Stimulated activated CD8-positive, alpha-beta memory T cell treated with anti-CD3 and anti-CD28 coated beads, Interleukin-2, amount 100 ng/mL, for 1 hour (primary cell): ENCODE results near the gene PTPRN2.

Source experiments
- DNase-seq, 2 donors: peaks; one replicate each; pipeline ENCODE4 v3.0.0-alpha.2; 2020; ENCODE audit warnings: low read depth in 2 of 2

PTPRN2 gene

GRCh38 chr7:157872447-157872846, 715.2 kb downstream of the PTPRN2 start:
- DNase-seq = no peak

DNA sequence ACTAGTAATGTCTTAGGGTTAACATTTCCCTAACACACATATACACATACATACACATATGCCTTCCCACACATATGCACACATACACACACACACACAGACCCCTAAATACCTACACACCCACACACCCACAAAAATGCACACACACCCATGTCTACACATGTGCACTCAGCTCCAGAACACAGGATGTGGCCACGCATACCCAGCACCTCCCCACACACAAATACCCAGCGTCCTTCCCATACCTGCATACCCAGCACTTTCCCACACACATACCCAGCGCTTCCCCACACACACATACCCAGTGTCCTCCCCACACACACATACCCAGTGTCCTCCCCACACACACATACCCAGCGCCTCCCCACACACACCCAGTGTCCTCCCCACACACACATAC, 715.9 kb downstream of the PTPRN2 start:
- no peak for DNase-seq

DNA sequence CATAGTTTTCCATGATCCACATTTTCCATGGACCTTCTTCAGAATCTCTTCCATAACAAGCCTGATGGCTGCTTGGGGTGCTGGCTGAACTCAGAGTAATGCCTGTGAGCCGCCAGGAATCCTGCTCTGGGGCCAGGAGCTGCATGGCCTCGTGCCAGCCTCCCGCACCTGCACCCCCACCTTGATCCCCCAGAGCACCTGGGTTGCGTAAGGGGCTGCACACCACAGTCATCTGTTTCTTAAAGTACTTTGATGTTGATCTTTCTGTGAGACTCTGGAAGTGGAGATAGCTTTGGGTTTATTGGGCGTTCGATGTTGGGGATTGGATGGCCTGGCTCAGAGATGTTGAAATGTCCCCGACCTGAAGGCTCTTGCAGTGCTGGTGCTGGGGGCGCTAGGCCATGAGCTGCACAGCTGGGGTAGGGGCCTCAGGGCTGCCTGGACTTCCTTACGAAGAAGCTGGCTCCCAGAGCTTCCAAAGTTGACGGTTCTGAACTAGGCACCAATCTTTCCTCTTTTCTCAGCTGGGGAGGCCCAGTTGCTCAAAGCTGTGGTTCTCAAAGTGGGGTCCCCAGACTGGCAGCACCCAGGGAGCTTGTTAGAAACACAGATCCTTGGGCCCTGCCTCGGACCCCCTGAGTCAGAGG, 716.9 kb downstream of the PTPRN2 start:
- DNase-seq = no peak

DNA sequence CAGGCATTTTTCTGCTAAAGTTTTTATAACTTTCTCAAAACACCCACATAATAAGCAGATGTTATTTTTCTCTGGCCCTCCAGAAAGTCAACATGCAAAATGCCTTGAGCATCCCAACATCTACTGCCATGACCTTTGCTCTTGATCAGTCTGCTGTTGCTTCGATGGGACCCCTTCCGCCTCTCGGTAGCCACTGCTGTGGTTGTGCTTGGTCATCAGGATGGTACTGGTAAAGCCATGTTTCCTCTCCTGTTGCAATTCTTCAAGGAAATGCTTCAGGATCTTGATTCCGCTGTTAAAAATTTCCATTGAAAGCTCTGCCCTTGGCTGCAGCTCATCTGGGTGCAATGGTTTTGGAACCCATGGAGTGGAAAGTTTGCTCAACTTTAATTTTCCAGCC, 717.8 kb downstream of the PTPRN2 start:
- no peak for DNase-seq

- DNase-seq = no peak
These were observed 719.8 kb downstream of the PTPRN2 start for GRCh38 chr7:157867685-157868305.

DNA sequence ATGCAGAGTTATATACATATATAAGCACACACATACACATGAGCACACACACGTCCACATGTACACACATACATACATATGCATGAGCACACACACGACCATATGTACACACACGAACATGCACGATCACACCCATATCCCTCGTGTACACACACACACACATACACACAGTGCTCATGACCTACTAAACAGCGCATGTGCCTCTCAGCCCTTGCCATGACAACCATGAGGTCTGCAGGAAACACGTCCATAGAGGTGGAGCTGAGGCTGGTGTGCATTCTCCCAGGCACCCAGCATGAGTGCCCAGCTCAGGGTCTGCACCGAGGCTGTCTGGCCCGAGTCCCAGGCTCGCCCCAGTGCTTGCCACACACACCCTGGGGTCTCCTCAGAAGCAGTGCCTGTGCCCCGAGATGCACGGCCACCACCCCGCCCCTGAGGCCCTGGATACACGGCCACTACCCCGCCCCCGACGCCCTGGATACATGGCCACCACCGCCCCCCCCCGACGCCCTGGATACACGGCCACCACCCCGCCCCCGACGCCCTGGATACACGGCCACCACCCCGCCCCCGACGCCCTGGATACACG, 721.2 kb downstream of the PTPRN2 start:
- no peak for DNase-seq

- no peak for DNase-seq
These were observed 722.1 kb downstream of the PTPRN2 start for GRCh38 chr7:157865351-157866165.

GRCh38 chr7:157864911-157865310, 722.7 kb downstream of the PTPRN2 start:
- DNase-seq = no peak

DNA sequence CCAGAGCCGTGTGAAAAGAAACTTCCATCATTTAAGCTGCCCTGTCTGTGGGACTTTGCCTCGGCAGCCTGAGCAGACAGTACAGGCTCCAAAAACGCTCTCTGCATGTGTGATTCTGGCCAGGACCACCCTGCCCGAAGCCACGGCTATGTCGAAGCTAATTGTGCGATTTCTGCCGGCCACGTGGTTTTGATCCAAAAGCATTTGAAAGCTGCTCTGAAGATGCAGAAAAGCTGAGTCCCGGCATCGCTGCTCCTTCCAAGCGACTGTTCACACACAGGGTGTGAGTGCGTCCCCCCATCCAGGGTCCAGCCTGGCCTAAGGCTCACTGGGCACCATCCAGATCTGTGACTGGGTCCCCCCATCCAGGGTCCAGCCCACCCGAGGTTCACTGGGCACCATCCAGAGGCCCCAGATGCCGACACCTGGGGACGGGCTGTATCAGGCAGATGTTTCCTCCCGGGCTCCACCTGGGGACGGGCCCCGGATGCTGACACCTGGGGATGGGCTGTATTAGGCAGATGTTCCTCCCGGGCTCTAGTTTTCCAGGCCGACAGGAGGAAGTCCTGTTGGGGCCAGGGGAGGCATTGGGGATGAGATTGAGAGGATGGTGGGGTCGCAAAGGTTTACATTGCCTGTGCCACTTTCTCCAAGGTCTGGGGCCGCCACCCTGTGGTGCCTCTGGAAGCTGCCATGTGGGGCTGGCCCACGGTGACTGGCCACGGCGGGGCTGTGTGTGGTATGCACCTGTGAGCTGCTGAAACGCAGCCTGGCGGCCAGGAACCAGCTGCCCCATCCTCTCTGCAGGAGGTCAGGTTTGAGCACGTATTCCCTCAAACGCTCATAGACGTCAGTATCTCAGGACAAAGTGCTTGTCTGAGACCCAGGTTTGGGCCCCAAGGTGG, 723.5 kb downstream of the PTPRN2 start:
- no peak for DNase-seq

- no peak for DNase-seq
These were observed 724.4 kb downstream of the PTPRN2 start for GRCh38 chr7:157863176-157863575.

DNA sequence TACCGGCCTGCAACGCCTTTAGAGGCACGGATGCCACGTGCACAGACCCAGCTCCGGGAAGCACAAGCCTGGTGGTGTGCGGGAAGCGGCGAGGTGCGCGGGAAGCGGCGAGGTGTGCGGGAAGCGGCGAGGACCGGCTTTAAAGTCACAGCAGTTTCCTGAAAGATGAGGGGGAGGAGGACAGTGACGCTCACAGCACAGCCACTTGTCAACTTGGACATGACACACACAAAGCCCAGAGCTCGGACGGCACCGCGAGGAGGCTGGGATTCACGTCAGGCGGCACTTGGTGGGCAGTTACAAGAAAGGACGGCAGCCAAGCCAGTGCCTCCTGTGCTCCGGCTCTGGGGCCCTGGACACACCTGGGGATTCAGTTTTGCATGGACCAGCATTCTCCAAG, 724.9 kb downstream of the PTPRN2 start:
- no peak for DNase-seq

DNA sequence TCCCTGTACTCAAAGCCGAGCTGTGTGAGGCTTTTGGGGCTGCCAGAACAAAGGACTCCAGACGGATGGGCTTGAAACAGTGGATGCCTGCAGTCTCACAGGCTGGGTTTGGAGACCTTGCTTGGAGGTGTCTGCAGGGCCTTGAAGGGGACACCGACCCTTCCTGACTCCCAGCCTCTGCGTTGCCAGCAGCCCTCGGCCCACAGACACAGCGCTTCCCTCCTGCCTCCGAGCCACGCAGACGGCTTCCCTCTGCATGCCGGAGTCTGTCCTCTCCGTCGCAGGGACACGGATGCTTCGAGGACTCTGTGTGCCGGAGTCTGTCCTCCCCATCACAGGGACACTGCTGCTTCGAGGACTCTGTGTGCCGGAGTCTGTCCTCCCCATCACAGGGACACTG, 726.1 kb downstream of the PTPRN2 start:
- DNase-seq = no peak

DNA sequence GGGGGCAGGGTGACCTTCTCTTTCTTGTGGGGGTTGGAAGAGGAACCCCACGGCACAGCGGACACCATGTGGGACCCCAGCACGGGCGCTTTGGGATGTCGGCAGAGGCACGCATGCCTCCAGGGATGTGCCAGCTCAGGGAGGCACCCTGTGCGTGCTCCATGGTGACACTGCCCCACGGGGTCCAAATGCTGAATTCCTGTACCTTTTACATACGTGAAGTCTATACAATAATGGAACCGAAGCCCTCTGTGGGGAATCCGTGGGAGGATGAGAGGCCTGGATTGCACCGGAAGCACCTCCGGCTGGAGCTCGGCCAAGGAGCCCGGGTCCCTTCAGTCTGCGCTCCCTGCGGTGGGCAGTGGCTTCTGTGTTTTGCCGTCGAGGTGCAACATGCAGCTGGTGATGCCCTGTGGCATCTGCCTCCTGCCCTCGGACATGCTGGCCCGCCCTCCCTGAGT, 726.6 kb downstream of the PTPRN2 start:
- no peak for DNase-seq

GRCh38 chr7:157860406-157860805, 727.2 kb downstream of the PTPRN2 start:
- DNase-seq = no peak

DNA sequence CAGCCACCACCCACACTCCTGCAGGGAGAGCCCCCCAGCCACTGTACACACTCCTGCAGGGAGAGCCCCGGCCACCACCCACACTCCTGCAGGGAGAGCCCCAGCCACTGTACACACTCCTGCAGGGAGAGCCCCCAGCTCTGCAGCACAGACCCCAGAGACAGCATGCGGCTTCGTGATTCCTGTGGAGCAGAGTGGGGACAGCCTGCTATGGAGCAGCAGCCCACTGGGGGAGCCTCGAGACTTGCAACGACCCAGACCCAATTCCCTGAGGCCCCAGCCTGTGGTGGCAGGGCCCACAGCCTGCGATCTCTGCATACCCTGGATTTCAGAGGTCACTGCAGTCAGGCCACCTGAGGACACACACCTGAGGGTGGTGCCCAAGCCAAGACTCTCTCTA, 727.7 kb downstream of the PTPRN2 start:
- no peak for DNase-seq

DNA sequence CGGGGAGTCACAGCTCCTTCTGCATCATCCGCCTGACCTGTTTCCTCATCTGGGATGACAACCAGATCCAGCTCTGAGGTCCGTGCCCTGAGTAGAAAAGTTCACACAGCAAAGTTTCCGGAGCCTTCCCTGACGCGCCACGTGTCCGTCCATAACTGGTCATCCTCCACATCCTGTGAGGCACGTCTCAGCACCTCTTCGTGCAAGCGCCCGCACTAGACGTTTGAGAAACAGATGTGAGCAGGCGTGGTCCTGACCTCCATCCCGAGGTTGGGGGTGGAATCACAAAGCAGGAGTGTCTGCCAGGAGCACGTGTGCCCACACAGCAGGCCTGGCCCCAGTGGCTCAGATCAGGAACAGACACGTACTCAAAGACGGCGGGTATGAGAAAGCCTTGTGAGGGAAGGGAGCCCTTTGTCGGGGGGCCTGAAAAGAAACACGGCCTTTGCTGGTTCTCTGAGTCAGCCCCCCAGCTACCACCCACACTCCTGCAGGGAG, 730.0 kb downstream of the PTPRN2 start:
- DNase-seq = no peak

- DNase-seq = no peak
These were observed 730.6 kb downstream of the PTPRN2 start for GRCh38 chr7:157856873-157857577.

GRCh38 chr7:157855452-157856213, 732.0 kb downstream of the PTPRN2 start:
- no peak for DNase-seq

DNA sequence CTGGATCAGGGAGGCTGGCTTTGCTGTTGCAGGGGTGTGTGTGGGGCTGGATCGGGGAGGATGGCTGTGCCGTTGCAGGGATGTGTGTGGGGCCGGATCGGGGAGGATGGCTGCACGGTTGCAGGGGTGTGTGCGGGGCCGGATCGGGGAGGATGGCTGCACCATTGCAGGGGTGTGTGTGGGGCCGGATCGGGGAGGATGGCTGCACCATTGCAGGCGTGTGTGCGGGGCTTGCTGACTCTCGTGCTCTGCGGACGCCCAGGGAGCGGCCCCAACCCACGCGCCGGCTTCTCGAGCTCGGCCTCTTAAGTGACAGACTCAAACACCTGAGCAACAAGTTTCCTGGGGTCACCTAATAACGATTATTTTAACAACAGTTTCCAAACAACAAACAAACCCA, 732.6 kb downstream of the PTPRN2 start:
- DNase-seq = no peak
